Hepatocyte (in vitro differentiated cells): ENCODE measurements around the gene SLC22A12.

ENCODE experiments used
- EZH2 ChIP-seq: fragments of 200-600 bp; sonication (generic); IDR thresholded peaks from 2 replicates; pipeline ENCODE4 v1.6.1; 2016; ENCODE audit warnings: antibody characterized with exemption, mild to moderate bottlenecking, borderline replicate concordance
- EZH2phosphoT487 ChIP-seq: fragments of 200-600 bp; sonication (generic); IDR thresholded peaks from one replicate; pipeline ENCODE4 v1.6.1; 2018; ENCODE audit warnings: antibody characterized with exemption, mild to moderate bottlenecking, low read depth, moderate library complexity; ENCODE audit not compliant: unreplicated experiment, severe bottlenecking
- TF ChIP-seq, protein P1 (sequence below): fragments of 200-600 bp; sonication (generic); IDR thresholded peaks from 2 replicates; pipeline ENCODE4 v1.5.1; 2016; ENCODE audit warnings: antibody characterized with exemption, mild to moderate bottlenecking; ENCODE audit not compliant: poor library complexity

DNA sequence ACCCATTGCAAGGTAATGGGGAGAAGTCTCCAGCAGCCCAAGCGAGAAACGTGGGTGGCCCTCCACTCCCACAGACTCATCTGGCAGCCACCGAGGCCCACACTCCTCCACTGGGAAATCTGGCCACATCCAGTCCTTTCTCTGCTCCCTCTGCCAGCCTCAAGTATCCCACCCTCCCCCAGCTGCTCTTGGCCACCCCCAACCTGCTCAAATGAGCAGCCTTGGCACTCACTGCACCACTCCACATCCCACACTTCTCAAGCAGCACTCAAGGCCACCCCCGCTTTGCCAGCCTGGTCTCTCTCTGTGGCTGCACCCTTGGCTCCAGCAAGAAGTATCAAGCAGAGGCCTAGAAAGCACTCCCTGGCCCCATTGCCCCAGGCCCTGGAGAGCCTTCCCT is 28.2 kb downstream of the SLC22A12 start:
- TF ChIP-seq, protein P1, sequence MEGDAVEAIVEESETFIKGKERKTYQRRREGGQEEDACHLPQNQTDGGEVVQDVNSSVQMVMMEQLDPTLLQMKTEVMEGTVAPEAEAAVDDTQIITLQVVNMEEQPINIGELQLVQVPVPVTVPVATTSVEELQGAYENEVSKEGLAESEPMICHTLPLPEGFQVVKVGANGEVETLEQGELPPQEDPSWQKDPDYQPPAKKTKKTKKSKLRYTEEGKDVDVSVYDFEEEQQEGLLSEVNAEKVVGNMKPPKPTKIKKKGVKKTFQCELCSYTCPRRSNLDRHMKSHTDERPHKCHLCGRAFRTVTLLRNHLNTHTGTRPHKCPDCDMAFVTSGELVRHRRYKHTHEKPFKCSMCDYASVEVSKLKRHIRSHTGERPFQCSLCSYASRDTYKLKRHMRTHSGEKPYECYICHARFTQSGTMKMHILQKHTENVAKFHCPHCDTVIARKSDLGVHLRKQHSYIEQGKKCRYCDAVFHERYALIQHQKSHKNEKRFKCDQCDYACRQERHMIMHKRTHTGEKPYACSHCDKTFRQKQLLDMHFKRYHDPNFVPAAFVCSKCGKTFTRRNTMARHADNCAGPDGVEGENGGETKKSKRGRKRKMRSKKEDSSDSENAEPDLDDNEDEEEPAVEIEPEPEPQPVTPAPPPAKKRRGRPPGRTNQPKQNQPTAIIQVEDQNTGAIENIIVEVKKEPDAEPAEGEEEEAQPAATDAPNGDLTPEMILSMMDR: no peak
- TF ChIP-seq EZH2 (no peak), EZH2phosphoT487 (no peak)
